HG03135 (cell line): Measurements from ENCODE around the gene LRRC3C.
"Not testable (repeated sequence)": the region's sequence is repeated elsewhere in the genome, so short reads cannot be mapped to it uniquely, and the experiment has no call there.

Experiments used
- ATAC-seq: cut with Tn5 transposase; IDR thresholded peaks from one replicate; pipeline ENCODE4 v1.9.1; 2021; ENCODE audit warnings: mild to moderate bottlenecking, moderate library complexity; ENCODE audit not compliant: unreplicated experiment

The LRRC3C gene

DNA sequence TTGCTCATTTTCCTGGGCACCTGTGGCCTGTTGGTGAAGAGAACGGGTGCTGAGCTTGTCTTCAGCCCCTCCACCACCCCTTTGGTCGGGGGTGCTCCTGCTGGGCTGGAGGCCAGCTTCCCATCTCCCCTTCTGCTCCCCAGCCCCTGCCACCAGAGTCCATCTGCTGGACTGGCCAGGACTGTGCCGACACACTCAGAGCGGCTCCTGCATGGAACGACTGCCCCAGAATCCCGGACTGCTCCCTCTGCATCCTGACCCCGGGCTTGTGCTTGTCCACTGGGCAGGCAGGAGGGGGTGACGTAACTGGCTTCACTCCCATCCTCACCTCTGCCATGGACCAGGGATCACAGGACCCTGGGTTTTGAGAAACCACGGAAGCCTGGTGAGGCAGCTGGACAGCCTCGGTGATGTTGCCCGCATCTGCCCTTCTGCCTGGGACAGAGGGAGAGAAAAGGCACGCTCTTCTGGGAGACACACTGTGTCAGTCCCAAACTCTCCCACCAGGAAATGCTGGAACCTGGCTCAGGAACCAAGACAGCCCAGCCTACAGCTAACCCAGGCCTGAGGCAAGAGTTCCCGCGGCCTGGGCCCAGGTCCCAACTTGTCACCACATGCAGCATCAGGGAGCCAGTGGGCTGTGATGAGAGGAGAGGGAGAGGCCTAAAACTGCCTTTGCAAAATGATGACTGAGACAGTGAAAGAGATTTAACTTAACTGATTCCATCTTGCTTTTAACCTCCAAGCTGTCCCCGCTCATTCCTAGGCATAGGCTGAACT lies 19.2 kb downstream of the LRRC3C start:
- ATAC-seq = no peak

DNA sequence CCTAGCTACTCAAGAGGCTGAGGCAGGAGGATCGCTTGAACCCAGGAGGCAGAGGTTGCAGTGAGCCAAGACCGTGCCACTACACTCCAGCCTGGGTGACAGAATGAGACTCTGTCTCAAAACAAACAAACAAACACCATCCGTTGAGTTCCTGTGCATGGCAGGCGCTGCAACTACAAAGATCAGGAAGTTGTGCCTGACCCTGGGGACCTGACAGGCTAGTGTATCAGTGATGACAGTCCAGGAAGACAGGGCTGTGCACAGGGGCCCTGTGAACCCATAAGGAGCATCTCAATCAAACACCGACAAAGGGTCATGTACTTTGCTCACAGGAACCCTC lies 20.9 kb downstream of the LRRC3C start:
- ATAC-seq = not testable (repeated sequence)

GRCh38 chr17:39949028-39949427 lies 21.5 kb downstream of the LRRC3C start:
- ATAC-seq = no peak

- no peak for ATAC-seq
These were observed 23.4 kb downstream of the LRRC3C start for GRCh38 chr17:39950871-39951348.

- ATAC-seq = no peak
These were observed 24.6 kb downstream of the LRRC3C start for GRCh38 chr17:39951924-39952679.

DNA sequence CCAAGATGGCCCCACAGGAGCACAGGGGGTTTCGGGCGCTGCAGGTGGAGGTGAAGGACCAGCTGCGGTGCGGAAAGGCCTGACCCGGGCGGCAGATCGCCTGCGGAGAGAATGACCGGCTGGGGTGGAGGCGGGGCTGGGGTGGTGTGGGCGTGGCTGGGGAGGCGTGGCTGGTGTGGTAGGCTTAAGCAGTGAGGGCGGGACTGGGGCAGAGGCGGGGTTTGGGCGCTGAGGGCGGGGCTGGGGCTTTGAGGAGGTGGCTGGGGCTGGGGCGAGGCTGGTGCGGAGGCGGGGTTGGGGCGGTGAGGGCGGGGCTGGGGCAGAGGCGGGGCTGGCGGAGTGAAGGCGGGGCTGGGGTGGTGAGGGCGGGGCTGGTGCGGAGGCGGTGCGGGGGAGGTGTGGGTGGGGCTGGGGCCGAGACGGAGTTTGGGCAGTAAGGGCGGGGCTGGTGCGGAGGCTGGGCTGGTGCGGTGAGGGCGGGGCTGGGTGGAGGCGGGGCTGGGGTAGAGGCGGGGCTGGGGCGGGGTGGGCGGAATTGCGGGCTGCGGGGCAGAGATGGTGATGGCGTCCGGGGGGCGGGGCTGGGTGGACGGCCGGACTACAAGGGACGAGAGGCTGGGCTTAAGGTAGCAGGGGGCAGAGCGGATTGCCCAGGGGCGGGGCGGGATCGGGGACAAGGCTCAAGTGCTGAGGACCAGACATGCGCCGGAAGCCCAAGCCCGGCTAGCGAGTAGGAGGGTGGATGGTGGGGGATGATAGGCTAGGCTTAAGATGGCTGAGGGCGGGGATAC lies 25.3 kb downstream of the LRRC3C start:
- ATAC-seq = peak; percentile 67

GRCh38 chr17:39953471-39953888 lies 25.9 kb downstream of the LRRC3C start:
- no peak for ATAC-seq

DNA sequence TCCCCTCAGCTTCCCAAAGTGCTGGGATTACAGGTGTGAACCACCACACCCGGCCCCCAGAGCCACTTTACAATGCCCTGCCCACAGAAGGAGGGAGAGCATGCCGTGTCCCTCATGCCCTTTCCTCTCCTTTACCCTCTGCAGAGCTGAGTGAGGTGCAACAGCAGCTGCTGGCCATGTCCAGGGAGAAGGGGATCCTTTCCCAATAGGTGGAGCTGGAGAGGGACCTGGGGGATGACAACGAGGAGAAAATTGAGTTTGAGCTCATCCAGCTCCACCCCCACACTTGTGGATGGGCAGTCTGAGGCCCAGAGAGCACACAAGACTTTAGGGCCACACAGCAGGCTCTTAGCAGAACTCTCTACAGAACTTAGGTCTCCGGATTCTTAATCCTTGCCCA lies 27.3 kb downstream of the LRRC3C start:
- no peak for ATAC-seq

GRCh38 chr17:39955726-39956225 lies 28.2 kb downstream of the LRRC3C start:
- ATAC-seq = no peak

DNA sequence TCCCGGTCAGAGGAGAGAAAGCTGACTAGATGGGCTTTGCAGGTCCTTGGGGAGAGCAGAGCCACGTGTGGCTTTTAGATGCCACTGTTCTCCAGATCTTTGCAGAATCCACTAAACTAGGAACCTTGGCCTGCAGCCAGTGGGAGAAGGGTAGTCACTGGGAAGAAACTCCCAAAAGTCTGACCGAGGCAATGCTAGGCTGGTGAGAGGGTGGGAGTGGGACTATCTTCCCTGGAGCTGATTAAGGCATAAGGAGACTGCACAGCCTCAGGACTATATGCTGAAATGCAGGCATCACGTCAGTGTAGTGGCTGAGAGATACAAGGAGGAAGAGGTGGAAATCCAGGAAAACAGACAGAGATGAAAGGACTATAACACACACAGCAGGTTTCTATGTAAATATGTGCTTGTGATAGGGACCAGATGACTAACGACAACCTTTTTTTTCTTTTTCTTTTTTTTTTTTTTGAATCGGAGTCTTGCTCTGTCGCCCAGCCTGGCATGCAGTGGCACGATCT lies 33.1 kb downstream of the LRRC3C start:
- ATAC-seq = no peak

- no peak for ATAC-seq
These were observed 35.2 kb downstream of the LRRC3C start, which contains the start of gene GSDMA for GRCh38 chr17:39962642-39963220. GSDMA (plus strand) TSS chr17:39963004; CDS start chr17:39965688, 2,684 bp downstream.

- ATAC-seq = no peak
These were observed 36.3 kb downstream of the LRRC3C start for GRCh38 chr17:39963829-39964228.

DNA sequence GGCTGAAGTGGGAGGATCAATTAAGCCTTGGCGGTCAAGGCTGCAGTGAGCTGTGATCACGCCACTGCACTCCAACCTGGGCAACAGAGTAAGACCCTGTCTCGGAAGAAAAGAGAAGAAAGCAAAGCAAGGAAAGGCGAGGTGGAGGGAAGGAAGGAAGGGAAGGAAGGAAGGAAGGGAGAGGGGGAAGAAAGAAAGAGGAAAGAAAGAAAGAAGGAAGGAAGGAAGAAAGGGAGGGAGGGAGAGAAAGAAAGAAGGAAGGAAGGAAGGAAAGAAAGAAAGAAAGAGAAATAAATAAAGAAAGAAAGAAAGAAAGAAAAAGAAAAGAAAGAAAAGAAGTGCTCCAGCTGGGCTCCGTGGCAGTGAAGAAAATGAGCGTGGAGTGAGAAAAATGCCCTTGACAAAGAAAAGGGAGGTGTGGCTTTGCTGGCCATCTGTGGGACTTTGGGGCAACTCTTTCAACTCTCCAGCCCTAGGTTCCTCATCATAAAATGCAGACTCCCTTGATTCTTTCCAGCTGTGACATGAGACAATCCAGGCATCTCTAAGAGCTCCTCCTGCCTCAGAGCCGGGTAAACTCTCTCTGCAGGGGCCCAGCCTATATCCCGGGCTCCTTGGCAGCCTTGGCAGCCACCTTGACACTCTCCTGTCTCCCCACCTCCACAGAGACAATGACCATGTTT lies 37.6 kb downstream of the LRRC3C start:
- ATAC-seq = no peak

DNA sequence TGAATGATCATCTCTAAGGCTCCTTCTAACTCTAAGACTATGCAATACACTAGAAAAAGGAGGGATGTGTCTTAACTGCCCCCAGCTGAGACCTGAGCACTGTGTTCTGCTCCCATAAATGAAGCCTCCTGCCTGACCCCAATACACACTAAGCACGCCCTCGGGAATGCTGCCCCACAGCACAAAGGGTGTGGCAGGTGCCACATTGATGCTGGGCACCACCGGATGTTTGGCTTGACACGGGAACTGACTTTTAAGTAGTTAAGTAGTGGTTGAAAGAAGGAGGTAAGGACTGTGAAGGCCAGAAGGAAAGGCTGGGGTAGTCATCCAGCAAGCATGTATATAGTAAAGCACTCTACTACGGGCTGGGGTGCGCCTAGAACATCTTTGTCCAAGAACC lies 39.2 kb downstream of the LRRC3C start:
- no peak for ATAC-seq

GRCh38 chr17:39968761-39969160 lies 41.2 kb downstream of the LRRC3C start:
- ATAC-seq = no peak

DNA sequence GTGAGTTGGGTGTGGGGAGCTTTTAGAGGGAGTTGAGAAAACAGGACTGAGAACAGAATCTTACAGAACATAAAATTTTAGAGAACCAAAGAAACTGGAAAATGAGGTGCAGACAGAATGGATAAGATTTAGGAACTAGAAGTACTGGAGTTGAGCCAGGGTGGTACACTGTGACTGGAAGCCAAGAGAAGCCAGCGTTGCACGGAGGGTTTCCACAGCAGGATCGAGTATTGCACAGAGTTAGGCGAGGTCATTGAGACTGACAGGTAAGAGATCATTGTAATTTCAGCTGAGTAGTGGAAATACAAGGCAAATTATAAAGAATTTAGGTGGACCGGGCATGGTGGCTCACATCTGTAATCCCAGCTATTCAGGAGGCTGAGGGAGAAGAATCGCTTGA lies 41.8 kb downstream of the LRRC3C start:
- no peak for ATAC-seq

DNA sequence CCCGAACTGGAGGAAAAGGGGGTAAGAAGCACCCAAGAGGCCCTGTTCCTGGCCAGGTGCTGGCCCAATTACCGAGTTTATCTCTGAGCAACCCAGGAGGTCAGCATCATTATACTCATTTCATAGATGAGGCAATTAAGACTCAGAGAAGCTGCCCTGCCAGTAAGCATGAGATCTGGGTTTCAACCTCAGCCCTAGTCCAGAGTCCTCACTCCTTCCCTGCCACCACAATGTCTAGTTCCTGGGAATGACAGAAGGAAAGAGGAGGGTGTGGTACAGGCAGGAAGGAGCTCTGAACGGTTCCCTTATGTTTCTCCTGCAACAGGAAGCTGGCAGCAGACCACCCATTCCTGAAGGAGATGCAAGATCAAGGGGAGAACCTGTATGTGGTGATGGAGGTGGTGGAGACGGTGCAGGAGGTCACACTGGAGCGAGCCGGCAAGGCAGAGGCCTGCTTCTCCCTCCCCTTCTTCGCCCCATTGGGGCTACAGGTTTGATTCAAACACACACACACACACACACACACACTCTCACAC lies 42.7 kb downstream of the LRRC3C start:
- ATAC-seq = no peak

- ATAC-seq = no peak
These were observed 43.6 kb downstream of the LRRC3C start for GRCh38 chr17:39971076-39971603.

DNA sequence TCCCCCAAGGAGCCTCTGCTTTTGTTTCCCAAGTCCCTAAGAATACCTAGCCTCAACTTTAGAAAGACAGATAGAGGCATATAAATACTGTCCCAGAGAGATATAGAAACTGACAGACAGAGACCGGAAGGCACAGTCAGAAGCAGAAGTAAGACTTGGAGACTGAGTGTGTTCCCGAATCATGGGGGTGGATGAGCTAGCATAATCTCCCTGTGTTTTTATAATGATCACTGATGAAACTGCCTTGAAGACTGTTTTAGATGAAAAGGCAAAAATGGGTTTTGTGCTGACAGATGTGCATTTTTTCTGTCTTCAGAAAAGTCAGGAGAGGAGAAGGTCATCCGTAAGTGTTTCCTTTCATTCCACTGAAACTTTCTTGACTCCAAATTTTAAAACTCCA lies 44.7 kb downstream of the LRRC3C start:
- ATAC-seq = no peak
